ENCODE data around the gene SELP. TPM values are rescaled to one million over a fixed set of nuclear protein-coding genes. Genes with fewer than 3 reads are reported as not detected.
A peak's percentile ranks its signal among the peaks of the same experiment; 100 is the strongest.

Gene SELP
- total and polyA plus RNA-seq, 2 of the 13 experiments (the other 11 are each of a cell fraction or from before 2014, with no cell fraction given) = 0.11 TPM; not detected in 1

- TF ChIP-seq MEIS2 (CRISPR knock-in tag; IDR thresholded peaks at IDR 0.05) = no peak
- TF ChIP-seq ELF4 (CRISPR knock-in tag; IDR thresholded peaks at IDR 0.05; ENCODE audit: borderline replicate concordance) = no peak
- TF ChIP-seq SMC3 (IDR thresholded peaks at IDR 0.05; ENCODE audit: low read length) = peak; percentile 15
- peak; percentile 81 for TF ChIP-seq TEAD3 (CRISPR knock-in tag; optimal IDR thresholded peaks at IDR 0.05; ENCODE audit: borderline replicate concordance)
- TF ChIP-seq THAP9 (CRISPR knock-in tag; IDR thresholded peaks at IDR 0.05; ENCODE audit: borderline replicate concordance) = no peak
- TF ChIP-seq ZNF597 (CRISPR knock-in tag; IDR thresholded peaks at IDR 0.05) = no peak
- TF ChIP-seq POLR2A (IDR thresholded peaks at IDR 0.05; ENCODE audit: insufficient read depth in 1 of 2, low read depth in 2 of 2, low read length in 2 of 2) = no peak
- TF ChIP-seq ASH2L (IDR thresholded peaks at IDR 0.05; ENCODE audit: insufficient read length, low read depth, low read length) = peak; percentile 93
- peak; percentile 94 for TF ChIP-seq KDM6A (CRISPR knock-in tag; IDR thresholded peaks at IDR 0.05; ENCODE audit: low read depth)
- no peak for TF ChIP-seq CBX1 (IDR thresholded peaks at IDR 0.05; ENCODE audit: low read depth)
- no peak for TF ChIP-seq ATRX (CRISPR knock-in tag; IDR thresholded peaks at IDR 0.05; ENCODE audit: borderline replicate concordance)
- peak; percentile 75 for TF ChIP-seq HDAC2 (CRISPR knock-in tag; IDR thresholded peaks at IDR 0.05)
- TF ChIP-seq ZSCAN31 (CRISPR knock-in tag; IDR thresholded peaks at IDR 0.05; ENCODE audit: low read depth) = no peak
- no peak for TF ChIP-seq ZNF678 (CRISPR knock-in tag; IDR thresholded peaks at IDR 0.05)
- peak; percentile 82 for TF ChIP-seq SOX5 (CRISPR knock-in tag; IDR thresholded peaks at IDR 0.05; ENCODE audit: borderline replicate concordance)
- no peak for TF ChIP-seq ZNF589 (CRISPR knock-in tag; conservative IDR thresholded peaks at IDR 0.05)
- TF ChIP-seq NCOR1 (IDR thresholded peaks at IDR 0.05; ENCODE audit: borderline replicate concordance, low read length) = peak; percentile 94; the same call in 1 of the 2 replicates
- TF ChIP-seq NR2F6 (IDR thresholded peaks at IDR 0.05) = no peak
- TF ChIP-seq NR2F6 (CRISPR knock-in tag; IDR thresholded peaks at IDR 0.05) = peak; percentile 40; the same call in 1 of the 2 replicates
- TF ChIP-seq MYC (CRISPR knock-in tag; IDR thresholded peaks at IDR 0.05; ENCODE audit: borderline replicate concordance) = no peak
- peak; percentile 84 for TF ChIP-seq ISL2 (CRISPR knock-in tag; IDR thresholded peaks at IDR 0.05)
- TF ChIP-seq ZNF253 (CRISPR knock-in tag; IDR thresholded peaks at IDR 0.05; ENCODE audit: borderline replicate concordance) = no peak
- TF ChIP-seq ZNF264 (CRISPR knock-in tag; IDR thresholded peaks at IDR 0.05) = no peak
- no peak for TF ChIP-seq ZNF12 (CRISPR knock-in tag; IDR thresholded peaks at IDR 0.05)
- TF ChIP-seq ZNF768 (CRISPR knock-in tag; IDR thresholded peaks at IDR 0.05) = no peak
- peak; percentile 86 for TF ChIP-seq NCOA2 (CRISPR knock-in tag; IDR thresholded peaks at IDR 0.05)
- no peak for TF ChIP-seq ZNF329 (CRISPR knock-in tag; IDR thresholded peaks at IDR 0.05; ENCODE audit: low read depth)
- no peak for TF ChIP-seq ZNF101 (CRISPR knock-in tag; IDR thresholded peaks at IDR 0.05; ENCODE audit: borderline replicate concordance, low read depth)
- TF ChIP-seq, protein P1, sequence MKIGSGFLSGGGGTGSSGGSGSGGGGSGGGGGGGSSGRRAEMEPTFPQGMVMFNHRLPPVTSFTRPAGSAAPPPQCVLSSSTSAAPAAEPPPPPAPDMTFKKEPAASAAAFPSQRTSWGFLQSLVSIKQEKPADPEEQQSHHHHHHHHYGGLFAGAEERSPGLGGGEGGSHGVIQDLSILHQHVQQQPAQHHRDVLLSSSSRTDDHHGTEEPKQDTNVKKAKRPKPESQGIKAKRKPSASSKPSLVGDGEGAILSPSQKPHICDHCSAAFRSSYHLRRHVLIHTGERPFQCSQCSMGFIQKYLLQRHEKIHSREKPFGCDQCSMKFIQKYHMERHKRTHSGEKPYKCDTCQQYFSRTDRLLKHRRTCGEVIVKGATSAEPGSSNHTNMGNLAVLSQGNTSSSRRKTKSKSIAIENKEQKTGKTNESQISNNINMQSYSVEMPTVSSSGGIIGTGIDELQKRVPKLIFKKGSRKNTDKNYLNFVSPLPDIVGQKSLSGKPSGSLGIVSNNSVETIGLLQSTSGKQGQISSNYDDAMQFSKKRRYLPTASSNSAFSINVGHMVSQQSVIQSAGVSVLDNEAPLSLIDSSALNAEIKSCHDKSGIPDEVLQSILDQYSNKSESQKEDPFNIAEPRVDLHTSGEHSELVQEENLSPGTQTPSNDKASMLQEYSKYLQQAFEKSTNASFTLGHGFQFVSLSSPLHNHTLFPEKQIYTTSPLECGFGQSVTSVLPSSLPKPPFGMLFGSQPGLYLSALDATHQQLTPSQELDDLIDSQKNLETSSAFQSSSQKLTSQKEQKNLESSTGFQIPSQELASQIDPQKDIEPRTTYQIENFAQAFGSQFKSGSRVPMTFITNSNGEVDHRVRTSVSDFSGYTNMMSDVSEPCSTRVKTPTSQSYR (CRISPR knock-in tag; IDR thresholded peaks at IDR 0.05; ENCODE audit: borderline replicate concordance) = peak; percentile 35; the same call in 1 of the 2 replicates
Measured at GRCh38 chr1:169570172-169570574, 59.8 kb downstream of the SELP start (continued).

All from HepG2 (cell line).